ENCODE measurements around the gene PRDX1. TPM values are rescaled to one million over a fixed set of nuclear protein-coding genes. Genes with fewer than 3 reads are reported as not detected.

Gene PRDX1
- total and polyA plus RNA-seq, 2 of the 13 experiments (the other 11 are each of a cell fraction or from before 2014, with no cell fraction given), result 761 to 1,898 TPM

GRCh38 chr1:45545553-45546310, 24.0 kb upstream of the PRDX1 start (continued):
- 0 out of 2 replicates have a peak, but pooled peaks have one; percentile 15 for TF ChIP-seq ZNF747 (CRISPR knock-in tag; IDR thresholded peaks at IDR 0.05; ENCODE audit: borderline replicate concordance)
- peak; percentile 8; the same call in 1 of the 2 replicates for TF ChIP-seq ATF7 (IDR thresholded peaks at IDR 0.05)
- no peak for TF ChIP-seq ATF7 (CRISPR knock-in tag; IDR thresholded peaks at IDR 0.05)
- no peak for TF ChIP-seq ZNF598 (CRISPR knock-in tag; IDR thresholded peaks at IDR 0.05; ENCODE audit: borderline replicate concordance)
- no peak for TF ChIP-seq ZNF329 (CRISPR knock-in tag; IDR thresholded peaks at IDR 0.05; ENCODE audit: low read depth)
- TF ChIP-seq ZNF7 (CRISPR knock-in tag; IDR thresholded peaks at IDR 0.05), result peak; percentile 73
- TF ChIP-seq GFI1 (CRISPR knock-in tag; IDR thresholded peaks at IDR 0.05; ENCODE audit: borderline replicate concordance), result peak; percentile 55; the same call in 1 of the 2 replicates
- 0 out of 2 replicates have a peak, but pooled peaks have one; percentile 26 for TF ChIP-seq POLR2G (IDR thresholded peaks at IDR 0.05; ENCODE audit: low read depth, low read length)
- TF ChIP-seq REXO4 (CRISPR knock-in tag; IDR thresholded peaks at IDR 0.05; ENCODE audit: borderline replicate concordance), result no peak
- peak; percentile 65 for TF ChIP-seq SAP130 (CRISPR knock-in tag; IDR thresholded peaks at IDR 0.05; ENCODE audit: low read depth)
- no peak for TF ChIP-seq ZBTB43 (CRISPR knock-in tag; conservative IDR thresholded peaks at IDR 0.05)
- no peak for TF ChIP-seq ZNF724P (CRISPR knock-in tag; IDR thresholded peaks at IDR 0.05; ENCODE audit: borderline replicate concordance)
- TF ChIP-seq JUN (CRISPR knock-in tag; IDR thresholded peaks at IDR 0.05), result no peak
- TF ChIP-seq, protein P1, sequence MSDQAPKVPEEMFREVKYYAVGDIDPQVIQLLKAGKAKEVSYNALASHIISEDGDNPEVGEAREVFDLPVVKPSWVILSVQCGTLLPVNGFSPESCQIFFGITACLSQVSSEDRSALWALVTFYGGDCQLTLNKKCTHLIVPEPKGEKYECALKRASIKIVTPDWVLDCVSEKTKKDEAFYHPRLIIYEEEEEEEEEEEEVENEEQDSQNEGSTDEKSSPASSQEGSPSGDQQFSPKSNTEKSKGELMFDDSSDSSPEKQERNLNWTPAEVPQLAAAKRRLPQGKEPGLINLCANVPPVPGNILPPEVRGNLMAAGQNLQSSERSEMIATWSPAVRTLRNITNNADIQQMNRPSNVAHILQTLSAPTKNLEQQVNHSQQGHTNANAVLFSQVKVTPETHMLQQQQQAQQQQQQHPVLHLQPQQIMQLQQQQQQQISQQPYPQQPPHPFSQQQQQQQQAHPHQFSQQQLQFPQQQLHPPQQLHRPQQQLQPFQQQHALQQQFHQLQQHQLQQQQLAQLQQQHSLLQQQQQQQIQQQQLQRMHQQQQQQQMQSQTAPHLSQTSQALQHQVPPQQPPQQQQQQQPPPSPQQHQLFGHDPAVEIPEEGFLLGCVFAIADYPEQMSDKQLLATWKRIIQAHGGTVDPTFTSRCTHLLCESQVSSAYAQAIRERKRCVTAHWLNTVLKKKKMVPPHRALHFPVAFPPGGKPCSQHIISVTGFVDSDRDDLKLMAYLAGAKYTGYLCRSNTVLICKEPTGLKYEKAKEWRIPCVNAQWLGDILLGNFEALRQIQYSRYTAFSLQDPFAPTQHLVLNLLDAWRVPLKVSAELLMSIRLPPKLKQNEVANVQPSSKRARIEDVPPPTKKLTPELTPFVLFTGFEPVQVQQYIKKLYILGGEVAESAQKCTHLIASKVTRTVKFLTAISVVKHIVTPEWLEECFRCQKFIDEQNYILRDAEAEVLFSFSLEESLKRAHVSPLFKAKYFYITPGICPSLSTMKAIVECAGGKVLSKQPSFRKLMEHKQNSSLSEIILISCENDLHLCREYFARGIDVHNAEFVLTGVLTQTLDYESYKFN (CRISPR knock-in tag; conservative IDR thresholded peaks at IDR 0.05), result peak; percentile 78
- TF ChIP-seq, protein P2, sequence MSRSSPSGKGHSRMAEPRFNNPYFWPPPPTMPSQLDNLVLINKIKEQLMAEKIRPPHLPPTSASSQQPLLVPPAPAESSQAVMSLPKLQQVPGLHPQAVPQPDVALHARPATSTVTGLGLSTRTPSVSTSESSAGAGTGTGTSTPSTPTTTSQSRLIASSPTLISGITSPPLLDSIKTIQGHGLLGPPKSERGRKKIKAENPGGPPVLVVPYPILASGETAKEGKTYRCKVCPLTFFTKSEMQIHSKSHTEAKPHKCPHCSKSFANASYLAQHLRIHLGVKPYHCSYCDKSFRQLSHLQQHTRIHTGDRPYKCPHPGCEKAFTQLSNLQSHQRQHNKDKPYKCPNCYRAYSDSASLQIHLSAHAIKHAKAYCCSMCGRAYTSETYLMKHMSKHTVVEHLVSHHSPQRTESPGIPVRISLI (CRISPR knock-in tag; IDR thresholded peaks at IDR 0.05; ENCODE audit: borderline replicate concordance), result peak; percentile 97
- TF ChIP-seq DPF2 (CRISPR knock-in tag; IDR thresholded peaks at IDR 0.05; ENCODE audit: borderline replicate concordance, low read depth), result peak; percentile 17; the same call in 1 of the 2 replicates
- peak; percentile 28; the same call in 1 of the 2 replicates for TF ChIP-seq KDM1A (CRISPR knock-in tag; IDR thresholded peaks at IDR 0.05)
- TF ChIP-seq POLR2AphosphoS5 (IDR thresholded peaks at IDR 0.05; ENCODE audit: low read depth, low read length), result peak; percentile 53; the same call in 1 of the 2 replicates
- TF ChIP-seq MIXL1 (CRISPR knock-in tag; IDR thresholded peaks at IDR 0.05), result 0 out of 2 replicates have a peak, but pooled peaks have one; percentile 32
- TF ChIP-seq, protein P3, sequence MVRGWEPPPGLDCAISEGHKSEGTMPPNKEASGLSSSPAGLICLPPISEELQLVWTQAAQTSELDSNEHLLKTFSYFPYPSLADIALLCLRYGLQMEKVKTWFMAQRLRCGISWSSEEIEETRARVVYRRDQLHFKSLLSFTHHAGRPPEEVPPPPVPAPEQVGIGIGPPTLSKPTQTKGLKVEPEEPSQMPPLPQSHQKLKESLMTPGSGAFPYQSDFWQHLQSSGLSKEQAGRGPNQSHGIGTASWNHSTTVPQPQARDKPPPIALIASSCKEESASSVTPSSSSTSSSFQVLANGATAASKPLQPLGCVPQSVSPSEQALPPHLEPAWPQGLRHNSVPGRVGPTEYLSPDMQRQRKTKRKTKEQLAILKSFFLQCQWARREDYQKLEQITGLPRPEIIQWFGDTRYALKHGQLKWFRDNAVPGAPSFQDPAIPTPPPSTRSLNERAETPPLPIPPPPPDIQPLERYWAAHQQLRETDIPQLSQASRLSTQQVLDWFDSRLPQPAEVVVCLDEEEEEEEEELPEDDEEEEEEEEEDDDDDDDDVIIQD (CRISPR knock-in tag; IDR thresholded peaks at IDR 0.05; ENCODE audit: low read depth), result 0 out of 2 replicates have a peak, but pooled peaks have one; percentile 39
- TF ChIP-seq ZMYM4 (CRISPR knock-in tag; IDR thresholded peaks at IDR 0.05), result peak; percentile 53; the same call in 1 of the 2 replicates
- peak; percentile 89 for TF ChIP-seq NCOR1 (IDR thresholded peaks at IDR 0.05; ENCODE audit: borderline replicate concordance, low read length)
- no peak for TF ChIP-seq ZNF317 (CRISPR knock-in tag; IDR thresholded peaks at IDR 0.05)

Measured in HepG2 (cell line).